ENCODE results near the gene PTPRQ.

GRCh38 chr12:80411787-80412186, 32.2 kb upstream of the PTPRQ start:
- TF ChIP-seq POLR2AphosphoS5 (IDR thresholded peaks at IDR 0.05) (no peak), POLR2A (IDR thresholded peaks at IDR 0.05) (no peak)
- TF ChIP-seq, protein P1, sequence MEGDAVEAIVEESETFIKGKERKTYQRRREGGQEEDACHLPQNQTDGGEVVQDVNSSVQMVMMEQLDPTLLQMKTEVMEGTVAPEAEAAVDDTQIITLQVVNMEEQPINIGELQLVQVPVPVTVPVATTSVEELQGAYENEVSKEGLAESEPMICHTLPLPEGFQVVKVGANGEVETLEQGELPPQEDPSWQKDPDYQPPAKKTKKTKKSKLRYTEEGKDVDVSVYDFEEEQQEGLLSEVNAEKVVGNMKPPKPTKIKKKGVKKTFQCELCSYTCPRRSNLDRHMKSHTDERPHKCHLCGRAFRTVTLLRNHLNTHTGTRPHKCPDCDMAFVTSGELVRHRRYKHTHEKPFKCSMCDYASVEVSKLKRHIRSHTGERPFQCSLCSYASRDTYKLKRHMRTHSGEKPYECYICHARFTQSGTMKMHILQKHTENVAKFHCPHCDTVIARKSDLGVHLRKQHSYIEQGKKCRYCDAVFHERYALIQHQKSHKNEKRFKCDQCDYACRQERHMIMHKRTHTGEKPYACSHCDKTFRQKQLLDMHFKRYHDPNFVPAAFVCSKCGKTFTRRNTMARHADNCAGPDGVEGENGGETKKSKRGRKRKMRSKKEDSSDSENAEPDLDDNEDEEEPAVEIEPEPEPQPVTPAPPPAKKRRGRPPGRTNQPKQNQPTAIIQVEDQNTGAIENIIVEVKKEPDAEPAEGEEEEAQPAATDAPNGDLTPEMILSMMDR (IDR thresholded peaks at IDR 0.05) = no peak
